NCI-H446 treated with DMSO at 0.1 percent for 48 hours (cell line): ENCODE measurements around the gene FGF5.

Source experiments
- DNase-seq: peaks from one replicate; lab custom pipeline; 2025; lab: John Stamatoyannopoulos, UW

The FGF5 gene

GRCh38 chr4:80340036-80340435, 73.6 kb downstream of the FGF5 start:
- DNase-seq = no peak
